Loucy (cell line): ENCODE data around the gene TACR1.

Experiments used
- H2AFZ ChIP-seq: fragments of 200-600 bp; sonication (generic); 2 replicates; pipeline ENCODE4 v1.6.0; 2016; ENCODE audit warnings: antibody characterized with exemption, mild to moderate bottlenecking, low read length, moderate library complexity
- H3F3A ChIP-seq: fragments of 200-600 bp; 2 replicates; pipeline ENCODE4 v1.6.0; 2016; ENCODE audit warnings: antibody characterized with exemption, low read depth, mild to moderate bottlenecking
- H3K27me3 ChIP-seq: fragments of 200-600 bp; sonication (generic); 2 replicates; pipeline ENCODE4 v1.6.1; 2014; ENCODE audit warnings: low read length, mild to moderate bottlenecking; ENCODE audit not compliant: insufficient read depth, poor library complexity, severe bottlenecking
- H3K36me3 ChIP-seq: fragments of 200-600 bp; sonication (generic); 2 replicates; pipeline ENCODE4 v1.6.1; 2016; ENCODE audit warnings: low read length; ENCODE audit not compliant: insufficient read depth
- H3K4me1 ChIP-seq: fragments of 200-600 bp; sonication (generic); 2 replicates; pipeline ENCODE4 v1.5.1; 2014; ENCODE audit warnings: low read length, mild to moderate bottlenecking; ENCODE audit not compliant: insufficient read depth, poor library complexity, severe bottlenecking
- H3K4me2 ChIP-seq: fragments of 200-600 bp; sonication (generic); 2 replicates; pipeline ENCODE4 v1.6.0; 2014; ENCODE audit warnings: antibody characterized with exemption, low read length, low read depth, mild to moderate bottlenecking; ENCODE audit not compliant: poor library complexity, severe bottlenecking
- H3K4me3 ChIP-seq: fragments of 200-600 bp; sonication (generic); 2 replicates; pipeline ENCODE4 v1.5.1; 2014; ENCODE audit warnings: low read length, mild to moderate bottlenecking, mixed read lengths; ENCODE audit not compliant: poor library complexity, severe bottlenecking
- H3K79me2 ChIP-seq: fragments of 200-600 bp; sonication (generic); 2 replicates; pipeline ENCODE4 v1.6.1; 2014; ENCODE audit warnings: low read length; ENCODE audit not compliant: insufficient read depth
- H3K9ac ChIP-seq: fragments of 200-600 bp; sonication (generic); 2 replicates; pipeline ENCODE4 v1.6.0; 2014; ENCODE audit warnings: mild to moderate bottlenecking, low read depth, low read length, moderate library complexity; ENCODE audit not compliant: poor library complexity, severe bottlenecking
- H3K9me2 ChIP-seq: fragments of 200-600 bp; sonication (generic); replicated peaks from 2 replicates; pipeline ENCODE4 v1.6.1; 2016; ENCODE audit warnings: low read depth, low read length, mixed read lengths
- H3K9me3 ChIP-seq: fragments of 200-600 bp; sonication (generic); 2 replicates; pipeline ENCODE4 v1.6.1; 2014; ENCODE audit warnings: mild to moderate bottlenecking, antibody characterized with exemption, low read length, low read depth; ENCODE audit not compliant: insufficient read depth
- H4K20me1 ChIP-seq: fragments of 200-600 bp; sonication (generic); 2 replicates; pipeline ENCODE4 v1.6.0; 2014; ENCODE audit warnings: antibody characterized with exemption, low read length, mild to moderate bottlenecking; ENCODE audit not compliant: insufficient read depth, poor library complexity, severe bottlenecking
- CTCF ChIP-seq: fragments of 200-600 bp; sonication (generic); conservative IDR thresholded peaks from 2 replicates; pipeline ENCODE4 v1.5.1; 2014; ENCODE audit warnings: mild to moderate bottlenecking, antibody characterized with exemption, low read length
- EZH2phosphoT487 ChIP-seq: fragments of 200-600 bp; IDR thresholded peaks from 2 replicates; pipeline ENCODE4 v1.6.1; 2018; ENCODE audit warnings: antibody characterized with exemption, mild to moderate bottlenecking, moderate library complexity, borderline replicate concordance

Gene TACR1

GRCh38 chr2:75074708-75075107 lies 124.6 kb downstream of the TACR1 start:
- no peaks in the 10 kb centered on the region for H3F3A ChIP-seq
- no peaks in the 10 kb centered on the region for H3K9me3 ChIP-seq
- TF ChIP-seq CTCF, result no peak
- no peak for TF ChIP-seq EZH2phosphoT487
- H3K4me2 ChIP-seq, result no peak overlapping the region
- no peaks in the 10 kb centered on the region for H3K79me2 ChIP-seq
- H3K4me3 ChIP-seq, result no peak overlapping the region
- H3K4me1 ChIP-seq, result no peaks in the 10 kb centered on the region
- H3K9ac ChIP-seq, result no peak overlapping the region
- no peaks in the 10 kb centered on the region for H4K20me1 ChIP-seq
- H3K36me3 ChIP-seq, result no peaks in the 10 kb centered on the region
- H2AFZ ChIP-seq, result no peak overlapping the region
- H3K27me3 ChIP-seq, result no peaks in the 10 kb centered on the region
- no peaks in the 10 kb centered on the region for H3K9me2 ChIP-seq

DNA sequence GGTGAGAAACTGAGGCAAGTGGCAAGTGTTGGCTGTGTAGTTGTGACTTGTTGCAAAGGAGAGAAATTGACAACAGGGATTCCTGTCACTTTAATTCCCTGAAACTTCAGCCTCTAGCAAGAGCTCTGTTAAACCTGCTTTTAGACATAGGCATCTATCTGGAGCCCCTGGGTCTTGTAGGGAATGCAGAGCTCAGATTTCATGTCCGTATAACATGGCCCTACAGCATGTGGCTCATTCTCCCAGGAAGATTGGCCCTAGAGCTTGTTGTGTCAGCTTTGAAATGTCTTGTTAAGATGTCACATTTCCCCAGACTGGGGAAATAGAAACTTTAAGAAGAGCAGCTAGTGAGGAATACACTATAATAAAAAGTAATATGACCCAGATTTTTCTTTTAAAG lies 125.1 kb downstream of the TACR1 start:
- no peak for TF ChIP-seq CTCF
- no peak for TF ChIP-seq EZH2phosphoT487
- Histone ChIP-seq H2AFZ (no peak overlapping the region), H3K36me3 (no peaks in the 10 kb centered on the region), H4K20me1 (no peaks in the 10 kb centered on the region), H3F3A (no peaks in the 10 kb centered on the region), H3K27me3 (no peaks in the 10 kb centered on the region), H3K4me3 (no peak overlapping the region), H3K9me3 (no peaks in the 10 kb centered on the region), H3K4me2 (no peak overlapping the region), H3K9ac (no peak overlapping the region), H3K79me2 (no peaks in the 10 kb centered on the region), H3K9me2 (no peaks in the 10 kb centered on the region), H3K4me1 (no peaks in the 10 kb centered on the region)

- no peaks in the 10 kb centered on the region for H3K79me2 ChIP-seq
- no peak overlapping the region for H3K4me3 ChIP-seq
- H4K20me1 ChIP-seq, result no peaks in the 10 kb centered on the region
- H3K9ac ChIP-seq, result no peak overlapping the region
- H3K36me3 ChIP-seq, result no peaks in the 10 kb centered on the region
- no peaks in the 10 kb centered on the region for H3F3A ChIP-seq
- no peaks in the 10 kb centered on the region for H3K27me3 ChIP-seq
- TF ChIP-seq EZH2phosphoT487, result no peak
- no peak for TF ChIP-seq CTCF
- H3K4me2 ChIP-seq, result no peak overlapping the region
- no peaks in the 10 kb centered on the region for H3K9me3 ChIP-seq
- H2AFZ ChIP-seq, result no peak overlapping the region
- H3K4me1 ChIP-seq, result no peaks in the 10 kb centered on the region
- H3K9me2 ChIP-seq, result no peaks in the 10 kb centered on the region
Observed at GRCh38 chr2:75071766-75072165, 127.6 kb downstream of the TACR1 start.
